HG03103 (cell line): ENCODE data around the gene MACC1.
"Not testable (repeated sequence)": the region's sequence is repeated elsewhere in the genome, so short reads cannot be mapped to it uniquely, and the experiment has no call there.

Experiments
- ATAC-seq: cut with Tn5 transposase; IDR thresholded peaks from one replicate; pipeline ENCODE4 v1.9.1; 2021; ENCODE audit warnings: low read depth; ENCODE audit not compliant: unreplicated experiment

Gene MACC1

GRCh38 chr7:20208651-20209307, 8.4 kb downstream of the MACC1 start:
- ATAC-seq = no peak

GRCh38 chr7:20207811-20208210, 9.4 kb downstream of the MACC1 start:
- ATAC-seq = not testable (repeated sequence)

- ATAC-seq = no peak
Measured at GRCh38 chr7:20206104-20206896, 10.9 kb downstream of the MACC1 start.

GRCh38 chr7:20203316-20203715, 13.9 kb downstream of the MACC1 start:
- no peak for ATAC-seq

- peak; percentile 45 for ATAC-seq
Measured at GRCh38 chr7:20201380-20201779, 15.8 kb downstream of the MACC1 start.

GRCh38 chr7:20200971-20201370, 16.2 kb downstream of the MACC1 start:
- ATAC-seq = peak; percentile 10

GRCh38 chr7:20200361-20200760, 16.8 kb downstream of the MACC1 start:
- ATAC-seq = no peak

- ATAC-seq = peak; percentile 74
Measured at GRCh38 chr7:20199015-20199737, 18.0 kb downstream of the MACC1 start.

GRCh38 chr7:20198260-20198659, 18.9 kb downstream of the MACC1 start:
- ATAC-seq = no peak

- no peak for ATAC-seq
Measured at GRCh38 chr7:20197837-20198236, 19.3 kb downstream of the MACC1 start.

- no peak for ATAC-seq
Measured at GRCh38 chr7:20197125-20197748, 19.9 kb downstream of the MACC1 start.

GRCh38 chr7:20194343-20194995, 22.7 kb downstream of the MACC1 start:
- no peak for ATAC-seq

GRCh38 chr7:20193873-20194272, 23.3 kb downstream of the MACC1 start:
- ATAC-seq = peak; percentile 10

GRCh38 chr7:20193242-20193777, 23.9 kb downstream of the MACC1 start:
- peak; percentile 78 for ATAC-seq

GRCh38 chr7:20191391-20191869, 25.8 kb downstream of the MACC1 start:
- no peak for ATAC-seq

GRCh38 chr7:20190560-20191390, 26.4 kb downstream of the MACC1 start:
- ATAC-seq = no peak

GRCh38 chr7:20189852-20190251, 27.3 kb downstream of the MACC1 start:
- no peak for ATAC-seq

GRCh38 chr7:20188567-20188966, 28.6 kb downstream of the MACC1 start:
- ATAC-seq = no peak

- not testable (repeated sequence) for ATAC-seq
Measured at GRCh38 chr7:20187850-20188249, 29.3 kb downstream of the MACC1 start.
